WTC11 (cell line): ENCODE results near the gene RHOT2. TPM values are rescaled to one million over a fixed set of nuclear protein-coding genes. Genes with fewer than 3 reads are reported as not detected.

Experiments
- ATAC-seq: fragments of 200-7000 bp; cut with Tn5 transposase; 2 replicates; pipeline ENCODE4 v1.10.0; 2021; ENCODE audit warnings: mild to moderate bottlenecking, moderate library complexity
- CTCF ChIA-PET: fragments of 300-600 bp; sonication (Branson Sonifier 250); formaldehyde crosslinking; loops from one replicate; lab custom pipeline; 2021; ENCODE audit warnings: antibody characterized with exemption; lab: Charles Lee
- POLR2A ChIA-PET: fragments of 350-600 bp; sonication (Branson Sonifier 250); formaldehyde crosslinking; loops from one replicate; lab custom pipeline; 2021; ENCODE audit warnings: antibody characterized with exemption; lab: Charles Lee
- DNase-seq: peaks from one replicate; pipeline ENCODE4 v3.0.0; 2021; ENCODE audit warnings: low spot score
- H3K27ac Mint-ChIP-seq: 2 replicates; pipeline ENCODE4 v1.8.0; 2021; ENCODE audit warnings: mixed read lengths
- H3K27me3 Mint-ChIP-seq: 2 replicates; pipeline ENCODE4 v1.8.0; 2021; ENCODE audit warnings: low read depth, mild to moderate bottlenecking, moderate library complexity, mixed read lengths
- H3K36me3 Mint-ChIP-seq: 2 replicates; pipeline ENCODE4 v1.8.0; 2021; ENCODE audit warnings: mixed read lengths
- H3K4me1 Mint-ChIP-seq: 2 replicates; pipeline ENCODE4 v1.8.0; 2022; ENCODE audit warnings: mixed read lengths
- H3K4me3 Mint-ChIP-seq: 2 replicates; pipeline ENCODE4 v1.8.0; 2021; ENCODE audit warnings: mild to moderate bottlenecking, moderate library complexity, mixed read lengths
- H3K9me3 Mint-ChIP-seq: 2 replicates; pipeline ENCODE4 v1.8.0; 2021; ENCODE audit warnings: mixed read lengths
- ELF4 ChIP-seq: sonication (generic); formaldehyde crosslinking; IDR thresholded peaks from 2 replicates; pipeline ENCODE4 v1.8.1; 2022; ENCODE audit warnings: low read depth, mild to moderate bottlenecking, moderate library complexity, missing genetic modification reagents
- FOXK1 ChIP-seq: sonication (generic); formaldehyde crosslinking; IDR thresholded peaks from 2 replicates; pipeline ENCODE4 v1.8.0; 2022; ENCODE audit warnings: mild to moderate bottlenecking, moderate library complexity, missing genetic modification reagents
- FOXP4 ChIP-seq: sonication (generic); formaldehyde crosslinking; IDR thresholded peaks from 2 replicates; pipeline ENCODE4 v1.8.0; 2022; ENCODE audit warnings: mild to moderate bottlenecking, missing genetic modification reagents
- GABPB1 ChIP-seq: sonication (generic); formaldehyde crosslinking; IDR thresholded peaks from 2 replicates; pipeline ENCODE4 v1.8.1; 2023; ENCODE audit warnings: mild to moderate bottlenecking, missing genetic modification reagents
- KAT7 ChIP-seq: sonication (generic); formaldehyde crosslinking; IDR thresholded peaks from 2 replicates; pipeline ENCODE4 v1.8.1; 2023; ENCODE audit warnings: missing genetic modification reagents, mild to moderate bottlenecking, borderline replicate concordance
- MXD4 ChIP-seq: fragments of 250-450 bp; sonication (Bioruptor Pico); IDR thresholded peaks from 2 replicates; pipeline ENCODE4 v1.8.0; 2021; ENCODE audit warnings: mild to moderate bottlenecking, moderate library complexity, borderline replicate concordance
- NFE2L1 ChIP-seq: sonication (generic); formaldehyde crosslinking; IDR thresholded peaks from 2 replicates; pipeline ENCODE4 v1.8.1; 2023; ENCODE audit warnings: missing genetic modification reagents
- NFYB ChIP-seq: sonication (generic); formaldehyde crosslinking; conservative IDR thresholded peaks from 2 replicates; pipeline ENCODE4 v1.8.0; 2022; ENCODE audit warnings: low read depth, missing genetic modification reagents
- OVOL2 ChIP-seq: fragments of 250-450 bp; sonication (Bioruptor Pico); IDR thresholded peaks from 2 replicates; pipeline ENCODE4 v1.9.0; 2021; ENCODE audit warnings: mild to moderate bottlenecking, borderline replicate concordance
- ZNF416 ChIP-seq: fragments of 250-450 bp; sonication (Bioruptor Pico); IDR thresholded peaks from 2 replicates; pipeline ENCODE4 v1.9.0; 2021; ENCODE audit warnings: mild to moderate bottlenecking, inconsistent platforms
- ZNF532 ChIP-seq: fragments of 250-450 bp; sonication (Bioruptor Pico); IDR thresholded peaks from 2 replicates; pipeline ENCODE4 v1.9.0; 2021; ENCODE audit warnings: mild to moderate bottlenecking, borderline replicate concordance
- total RNA-seq: library from RNA; stranded (reverse); gene quantifications from 3 replicates; pipeline ENCODE4 v1.2.3, GENCODE V29; 2021
- TF ChIP-seq, protein P1 (sequence below): sonication (generic); formaldehyde crosslinking; IDR thresholded peaks from 2 replicates; pipeline ENCODE4 v1.8.0; 2022; ENCODE audit warnings: mild to moderate bottlenecking, missing genetic modification reagents
- TF ChIP-seq, protein P2 (sequence below): fragments of 250-450 bp; sonication (Bioruptor Pico); IDR thresholded peaks from 2 replicates; pipeline ENCODE4 v1.9.0; 2021; ENCODE audit warnings: mild to moderate bottlenecking
- TF ChIP-seq, protein P3 (sequence below): sonication (generic); formaldehyde crosslinking; IDR thresholded peaks from 2 replicates; pipeline ENCODE4 v1.8.0; 2023; ENCODE audit warnings: missing genetic modification reagents
- TF ChIP-seq, protein P4 (sequence below): sonication (generic); formaldehyde crosslinking; IDR thresholded peaks from 2 replicates; pipeline ENCODE4 v1.8.1; 2023; ENCODE audit warnings: mild to moderate bottlenecking, missing genetic modification reagents, moderate library complexity
- TF ChIP-seq, protein P5 (sequence below): sonication (generic); formaldehyde crosslinking; IDR thresholded peaks from 2 replicates; pipeline ENCODE4 v1.8.1; 2022; ENCODE audit warnings: mild to moderate bottlenecking, moderate library complexity, missing genetic modification reagents

RHOT2 gene
- total RNA-seq, 1 experiment from 2014 or later: 285 TPM

GRCh38 chr16:679814-680624 is 12.1 kb downstream of the RHOT2 start, which contains the start of gene STUB1 (continued):
- TF ChIP-seq, protein P1, sequence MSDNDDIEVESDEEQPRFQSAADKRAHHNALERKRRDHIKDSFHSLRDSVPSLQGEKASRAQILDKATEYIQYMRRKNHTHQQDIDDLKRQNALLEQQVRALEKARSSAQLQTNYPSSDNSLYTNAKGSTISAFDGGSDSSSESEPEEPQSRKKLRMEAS (CRISPR knock-in tag): peak; percentile 44; the same call in 1 of the 2 replicates
- TF ChIP-seq KAT7 (CRISPR knock-in tag): 0 out of 2 replicates have a peak, but pooled peaks have one; percentile 27
- no peak for TF ChIP-seq FOXK1
- TF ChIP-seq, protein P2, sequence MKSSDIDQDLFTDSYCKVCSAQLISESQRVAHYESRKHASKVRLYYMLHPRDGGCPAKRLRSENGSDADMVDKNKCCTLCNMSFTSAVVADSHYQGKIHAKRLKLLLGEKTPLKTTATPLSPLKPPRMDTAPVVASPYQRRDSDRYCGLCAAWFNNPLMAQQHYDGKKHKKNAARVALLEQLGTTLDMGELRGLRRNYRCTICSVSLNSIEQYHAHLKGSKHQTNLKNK (CRISPR knock-in tag): no peak
- TF ChIP-seq MXD4 (CRISPR knock-in tag): no peak
- peak; percentile 82 for TF ChIP-seq FOXP4 (CRISPR knock-in tag)
- TF ChIP-seq, protein P3, sequence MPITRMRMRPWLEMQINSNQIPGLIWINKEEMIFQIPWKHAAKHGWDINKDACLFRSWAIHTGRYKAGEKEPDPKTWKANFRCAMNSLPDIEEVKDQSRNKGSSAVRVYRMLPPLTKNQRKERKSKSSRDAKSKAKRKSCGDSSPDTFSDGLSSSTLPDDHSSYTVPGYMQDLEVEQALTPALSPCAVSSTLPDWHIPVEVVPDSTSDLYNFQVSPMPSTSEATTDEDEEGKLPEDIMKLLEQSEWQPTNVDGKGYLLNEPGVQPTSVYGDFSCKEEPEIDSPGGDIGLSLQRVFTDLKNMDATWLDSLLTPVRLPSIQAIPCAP (CRISPR knock-in tag): no peak
- TF ChIP-seq, protein P4, sequence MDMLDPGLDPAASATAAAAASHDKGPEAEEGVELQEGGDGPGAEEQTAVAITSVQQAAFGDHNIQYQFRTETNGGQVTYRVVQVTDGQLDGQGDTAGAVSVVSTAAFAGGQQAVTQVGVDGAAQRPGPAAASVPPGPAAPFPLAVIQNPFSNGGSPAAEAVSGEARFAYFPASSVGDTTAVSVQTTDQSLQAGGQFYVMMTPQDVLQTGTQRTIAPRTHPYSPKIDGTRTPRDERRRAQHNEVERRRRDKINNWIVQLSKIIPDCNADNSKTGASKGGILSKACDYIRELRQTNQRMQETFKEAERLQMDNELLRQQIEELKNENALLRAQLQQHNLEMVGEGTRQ (CRISPR knock-in tag): no peak
- TF ChIP-seq NFYB (CRISPR knock-in tag): no peak; the same call in 1 of the 2 replicates
- no peak for TF ChIP-seq GABPB1
- no peak for TF ChIP-seq NFE2L1 (CRISPR knock-in tag)
- no peak for TF ChIP-seq ZNF532
- TF ChIP-seq ZNF416 (CRISPR knock-in tag): no peak
- TF ChIP-seq, protein P5, sequence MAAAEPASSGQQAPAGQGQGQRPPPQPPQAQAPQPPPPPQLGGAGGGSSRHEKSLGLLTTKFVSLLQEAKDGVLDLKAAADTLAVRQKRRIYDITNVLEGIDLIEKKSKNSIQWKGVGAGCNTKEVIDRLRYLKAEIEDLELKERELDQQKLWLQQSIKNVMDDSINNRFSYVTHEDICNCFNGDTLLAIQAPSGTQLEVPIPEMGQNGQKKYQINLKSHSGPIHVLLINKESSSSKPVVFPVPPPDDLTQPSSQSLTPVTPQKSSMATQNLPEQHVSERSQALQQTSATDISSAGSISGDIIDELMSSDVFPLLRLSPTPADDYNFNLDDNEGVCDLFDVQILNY (CRISPR knock-in tag): 0 out of 2 replicates have a peak, but pooled peaks have one; percentile 62
- no peak for TF ChIP-seq OVOL2 (CRISPR knock-in tag)

DNA sequence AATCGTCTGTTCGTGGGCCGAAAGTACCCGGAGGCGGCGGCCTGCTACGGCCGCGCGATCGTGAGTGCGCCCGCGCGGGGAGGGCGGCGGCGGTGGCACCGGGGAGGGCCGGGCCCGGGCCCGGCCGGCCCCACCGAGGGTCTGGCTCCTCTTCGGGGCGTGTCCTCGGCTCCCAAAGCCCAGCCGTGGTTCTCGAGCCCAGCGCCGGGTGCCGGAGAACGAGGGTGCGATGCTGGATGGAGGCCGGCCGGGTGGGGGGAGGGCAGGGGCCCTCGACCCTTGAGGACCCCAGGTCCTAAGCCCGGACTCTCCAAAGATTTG is 12.7 kb downstream of the RHOT2 start:
- H3K27me3 Mint-ChIP-seq: no peaks in the 10 kb centered on the region
- DNase-seq (no peak), ATAC-seq (no peak)
- ChIA-PET POLR2A (interaction anchor here (0.9 to 1.9 kb wide), 3 partner anchors 10 to 39 kb away, joined by 3 to 5 read pairs (median 3); partner anchors contain the start of gene WDR24), CTCF (interaction anchor here (0.9 to 3.1 kb wide), 6 partner anchors 8 to 101 kb away, joined by 3 to 21 read pairs (median 5); partner anchors contain the start of gene RHOT2)
- no peaks in the 10 kb centered on the region for H3K9me3 Mint-ChIP-seq
- TF ChIP-seq ELF4: no peak
- peaks cover 20% of the 10 kb centered on the region for H3K36me3 Mint-ChIP-seq
- peak overlapping the region; percentile 76 for H3K4me3 Mint-ChIP-seq
- peaks cover 24% of the 10 kb centered on the region for H3K4me1 Mint-ChIP-seq
- H3K27ac Mint-ChIP-seq: no peak overlapping the region
